Neural cell (in vitro differentiated cells): ENCODE data around the gene MEGF6. TPM values are rescaled to one million over a fixed set of nuclear protein-coding genes. Genes with fewer than 3 reads are reported as not detected.

ENCODE experiments used
- H2AFZ ChIP-seq: fragments of 200-600, 300-800 bp; sonication (generic), shearing (Covaris generic); 2 replicates; pipeline ENCODE4 v1.6.0; 2014; ENCODE audit warnings: low read depth, mild to moderate bottlenecking, antibody characterized with exemption, low read length, moderate library complexity
- H3F3A ChIP-seq: fragments of 200-600 bp; shearing (Covaris generic); 2 replicates; pipeline ENCODE4 v1.6.1; 2016; ENCODE audit warnings: mild to moderate bottlenecking, moderate library complexity, mixed read lengths, antibody characterized with exemption, low read length; ENCODE audit not compliant: insufficient read depth, poor library complexity, severe bottlenecking
- H3K27ac ChIP-seq: fragments of 200-600, 300-800 bp; sonication (generic), shearing (Covaris generic); 2 replicates; pipeline ENCODE4 v1.5.1; 2014; ENCODE audit warnings: mild to moderate bottlenecking, low read length, moderate library complexity
- H3K27me3 ChIP-seq: fragments of 300-800, 200-600 bp; sonication (generic), shearing (Covaris generic); 2 replicates; pipeline ENCODE4 v1.6.0; 2014; ENCODE audit warnings: mild to moderate bottlenecking, low read depth, low read length, moderate library complexity; ENCODE audit not compliant: insufficient read depth
- H3K36me3 ChIP-seq: fragments of 300-800, 200-600 bp; sonication (generic), shearing (Covaris generic); 2 replicates; pipeline ENCODE4 v1.5.1; 2014; ENCODE audit warnings: mild to moderate bottlenecking, antibody characterized with exemption, low read length, moderate library complexity; ENCODE audit not compliant: insufficient read depth
- H3K4me2 ChIP-seq: fragments of 300-800, 200-600 bp; sonication (generic), shearing (Covaris generic); 2 replicates; pipeline ENCODE4 v1.6.0; 2014; ENCODE audit warnings: mild to moderate bottlenecking, low read length
- H3K4me3 ChIP-seq: fragments of 300-800, 200-600 bp; sonication (generic), shearing (Covaris generic); 2 replicates; pipeline ENCODE4 v1.5.1; 2014; ENCODE audit warnings: mild to moderate bottlenecking, low read length, moderate library complexity
- H3K79me2 ChIP-seq: fragments of 200-600 bp; shearing (Covaris generic); replicated peaks from 2 replicates; pipeline ENCODE4 v1.6.0; 2014; ENCODE audit warnings: mild to moderate bottlenecking, low read length, moderate library complexity; ENCODE audit not compliant: insufficient read depth
- H3K9ac ChIP-seq: fragments of 300-800, 200-600 bp; sonication (generic), shearing (Covaris generic); 2 replicates; pipeline ENCODE4 v1.6.1; 2016; ENCODE audit warnings: mild to moderate bottlenecking, low read length, mixed read lengths
- H3K9me2 ChIP-seq: fragments of 200-600 bp; shearing (Covaris generic); 2 replicates; pipeline ENCODE4 v1.6.1; 2016; ENCODE audit warnings: mild to moderate bottlenecking, low read length, mixed read lengths; ENCODE audit not compliant: insufficient read depth
- H3K9me3 ChIP-seq: fragments of 200-600, 300-800 bp; sonication (generic), shearing (Covaris generic); 2 replicates; pipeline ENCODE4 v1.6.1; 2016; ENCODE audit warnings: mild to moderate bottlenecking, mixed run types, low read length, moderate library complexity, mixed read lengths
- H4K20me1 ChIP-seq: fragments of 200-600 bp; shearing (Covaris generic); 2 replicates; pipeline ENCODE4 v1.6.1; 2016; ENCODE audit warnings: mild to moderate bottlenecking, mixed run types; ENCODE audit not compliant: insufficient read depth
- CTCF ChIP-seq: fragments of 450-650 bp; IDR thresholded peaks from 2 replicates; pipeline ENCODE4 v1.5.1; 2014; ENCODE audit warnings: antibody characterized with exemption, mild to moderate bottlenecking, moderate library complexity; ENCODE audit not compliant: poor library complexity, severe bottlenecking
- EP300 ChIP-seq: fragments of 450-650 bp; conservative IDR thresholded peaks from 2 replicates; pipeline ENCODE4 v1.6.1; 2014; ENCODE audit warnings: antibody characterized with exemption, mild to moderate bottlenecking, moderate library complexity; ENCODE audit not compliant: poor library complexity, severe bottlenecking
- EZH2 ChIP-seq: fragments of 200-600, 300-800 bp; shearing (Covaris generic), sonication (generic); IDR thresholded peaks from 2 replicates; pipeline ENCODE4 v1.6.1; 2014; ENCODE audit warnings: antibody characterized with exemption, low read length, borderline replicate concordance, mild to moderate bottlenecking; ENCODE audit not compliant: insufficient read depth, poor library complexity, severe bottlenecking
- MXI1 ChIP-seq: fragments of 450-650 bp; conservative IDR thresholded peaks from 2 replicates; pipeline ENCODE4 v1.6.1; 2014; ENCODE audit warnings: antibody characterized with exemption, mild to moderate bottlenecking; ENCODE audit not compliant: poor library complexity, severe bottlenecking
- POLR2AphosphoS5 ChIP-seq: IDR thresholded peaks from 2 replicates; pipeline ENCODE4 v1.6.1; 2012
- RAD21 ChIP-seq: fragments of 450-650 bp; conservative IDR thresholded peaks from 2 replicates; pipeline ENCODE4 v1.6.1; 2014; ENCODE audit warnings: antibody characterized with exemption, mild to moderate bottlenecking, moderate library complexity
- SMC3 ChIP-seq: fragments of 450-650 bp; conservative IDR thresholded peaks from 2 replicates; pipeline ENCODE4 v1.6.1; 2014; ENCODE audit warnings: antibody characterized with exemption, mild to moderate bottlenecking, moderate library complexity; ENCODE audit not compliant: poor library complexity
- TAF1 ChIP-seq: IDR thresholded peaks from 2 replicates; pipeline ENCODE4 v1.6.1; 2012; ENCODE audit warnings: low read depth
- polyA plus RNA-seq: library from polyadenylated mRNA; depleted of rRNA; stranded (reverse); fragments of >200 nt; gene quantifications from 2 replicates; pipeline ENCODE4 v1.2.3, GENCODE V29; 2014
- TF ChIP-seq, protein P1 (sequence below): IDR thresholded peaks from 2 replicates; pipeline ENCODE4 v1.6.1; 2012; ENCODE audit warnings: borderline replicate concordance

The MEGF6 gene
- polyA plus RNA-seq, 1 donor from 2014 or later, result 6.0 TPM

DNA sequence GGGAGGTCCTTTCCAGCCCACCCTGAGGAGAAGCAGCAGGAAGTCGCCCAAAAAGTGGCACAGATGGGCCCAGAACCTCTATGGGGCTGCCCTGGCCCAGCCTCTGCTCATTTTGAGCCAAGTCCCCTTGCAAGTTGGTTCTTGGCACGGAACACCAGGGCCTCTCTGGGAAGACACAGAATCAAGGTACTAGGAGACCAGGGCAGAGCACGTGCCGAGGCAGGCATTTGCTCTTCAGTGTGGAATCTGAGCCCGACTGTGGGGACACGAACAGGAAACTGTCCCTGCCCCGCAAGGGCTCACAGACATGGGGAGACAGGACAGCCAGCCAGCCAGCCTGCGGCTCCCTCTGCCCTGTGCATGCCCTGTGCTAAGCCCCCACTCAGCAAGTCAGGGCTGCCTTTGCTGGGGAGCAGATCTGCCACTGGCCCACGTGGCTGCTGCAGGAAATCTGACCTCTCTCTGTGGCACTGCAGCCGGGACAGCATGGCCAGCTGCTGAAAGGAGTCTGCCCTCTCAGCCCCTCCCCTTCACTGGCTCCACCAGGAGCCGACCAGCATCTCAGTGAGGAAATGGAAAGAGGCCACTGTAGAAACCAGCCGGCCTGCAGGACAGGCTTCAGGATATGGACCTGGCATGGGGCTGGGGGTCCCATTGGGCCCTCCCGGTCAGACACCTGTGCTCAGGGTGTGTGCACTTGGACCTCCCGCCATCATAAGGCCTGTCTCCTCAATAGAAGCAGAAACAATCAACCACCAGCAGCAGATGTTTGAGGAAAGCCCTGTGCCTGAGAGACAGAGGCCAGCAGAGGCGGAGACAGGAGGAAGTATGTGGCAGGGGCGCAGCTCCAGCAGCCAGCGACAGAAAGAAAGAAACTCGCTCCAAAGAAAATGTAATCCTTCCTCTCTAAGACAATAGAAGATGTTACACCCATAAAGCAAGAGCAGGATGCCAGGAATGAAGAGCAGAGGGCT, 153.1 kb downstream of the MEGF6 start:
- no peaks in the 10 kb centered on the region for H4K20me1 ChIP-seq
- H3K27me3 ChIP-seq, result peaks cover 5% of the 10 kb centered on the region
- no peaks in the 10 kb centered on the region for H3K36me3 ChIP-seq
- no peak overlapping the region for H3K9ac ChIP-seq
- no peaks in the 10 kb centered on the region for H3K9me2 ChIP-seq
- no peak overlapping the region for H2AFZ ChIP-seq
- no peak overlapping the region for H3K4me3 ChIP-seq
- H3K27ac ChIP-seq, result no peak overlapping the region
- H3F3A ChIP-seq, result no peaks in the 10 kb centered on the region
- H3K9me3 ChIP-seq, result no peaks in the 10 kb centered on the region
- H3K4me2 ChIP-seq, result no peak overlapping the region
- no peaks in the 10 kb centered on the region for H3K79me2 ChIP-seq
- TF ChIP-seq EZH2 (no peak), CTCF (no peak), POLR2AphosphoS5 (no peak), EP300 (no peak), TAF1 (no peak), MXI1 (no peak), RAD21 (no peak)
- TF ChIP-seq, protein P1, sequence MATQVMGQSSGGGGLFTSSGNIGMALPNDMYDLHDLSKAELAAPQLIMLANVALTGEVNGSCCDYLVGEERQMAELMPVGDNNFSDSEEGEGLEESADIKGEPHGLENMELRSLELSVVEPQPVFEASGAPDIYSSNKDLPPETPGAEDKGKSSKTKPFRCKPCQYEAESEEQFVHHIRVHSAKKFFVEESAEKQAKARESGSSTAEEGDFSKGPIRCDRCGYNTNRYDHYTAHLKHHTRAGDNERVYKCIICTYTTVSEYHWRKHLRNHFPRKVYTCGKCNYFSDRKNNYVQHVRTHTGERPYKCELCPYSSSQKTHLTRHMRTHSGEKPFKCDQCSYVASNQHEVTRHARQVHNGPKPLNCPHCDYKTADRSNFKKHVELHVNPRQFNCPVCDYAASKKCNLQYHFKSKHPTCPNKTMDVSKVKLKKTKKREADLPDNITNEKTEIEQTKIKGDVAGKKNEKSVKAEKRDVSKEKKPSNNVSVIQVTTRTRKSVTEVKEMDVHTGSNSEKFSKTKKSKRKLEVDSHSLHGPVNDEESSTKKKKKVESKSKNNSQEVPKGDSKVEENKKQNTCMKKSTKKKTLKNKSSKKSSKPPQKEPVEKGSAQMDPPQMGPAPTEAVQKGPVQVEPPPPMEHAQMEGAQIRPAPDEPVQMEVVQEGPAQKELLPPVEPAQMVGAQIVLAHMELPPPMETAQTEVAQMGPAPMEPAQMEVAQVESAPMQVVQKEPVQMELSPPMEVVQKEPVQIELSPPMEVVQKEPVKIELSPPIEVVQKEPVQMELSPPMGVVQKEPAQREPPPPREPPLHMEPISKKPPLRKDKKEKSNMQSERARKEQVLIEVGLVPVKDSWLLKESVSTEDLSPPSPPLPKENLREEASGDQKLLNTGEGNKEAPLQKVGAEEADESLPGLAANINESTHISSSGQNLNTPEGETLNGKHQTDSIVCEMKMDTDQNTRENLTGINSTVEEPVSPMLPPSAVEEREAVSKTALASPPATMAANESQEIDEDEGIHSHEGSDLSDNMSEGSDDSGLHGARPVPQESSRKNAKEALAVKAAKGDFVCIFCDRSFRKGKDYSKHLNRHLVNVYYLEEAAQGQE, result no peak

GRCh38 chr1:3456964-3457909, 154.1 kb downstream of the MEGF6 start:
- Histone ChIP-seq H3K9me3 (no peaks in the 10 kb centered on the region), H3K9me2 (no peaks in the 10 kb centered on the region), H3F3A (no peaks in the 10 kb centered on the region), H3K9ac (no peak overlapping the region), H3K4me2 (no peak overlapping the region), H3K36me3 (no peaks in the 10 kb centered on the region), H3K27ac (no peak overlapping the region), H3K4me3 (no peak overlapping the region), H2AFZ (no peak overlapping the region), H4K20me1 (no peaks in the 10 kb centered on the region), H3K27me3 (peaks cover 5% of the 10 kb centered on the region), H3K79me2 (no peaks in the 10 kb centered on the region)
- TF ChIP-seq, protein P1, result no peak
- TF ChIP-seq TAF1 (no peak), SMC3 (no peak), POLR2AphosphoS5 (no peak), RAD21 (no peak), CTCF (no peak), EZH2 (no peak), EP300 (no peak), MXI1 (no peak)
